GM20431 (cell line): Measurements from ENCODE around the gene HCFC1.
"Not testable (repeated sequence)": the region's sequence is repeated elsewhere in the genome, so short reads cannot be mapped to it uniquely, and the experiment has no call there.

Experiments
- in situ Hi-C: fragments of 300-500 bp; cut with MseI, MboI; formaldehyde crosslinking; loops from one replicate; pipeline ENCODE4 v1.15.0; 2020; ENCODE audit warnings: low sequenced_read_pairs; ENCODE audit not compliant: unreplicated experiment

HCFC1 gene

GRCh38 chrX:153980394-153980793 lies 8.8 kb upstream of the HCFC1 start:
- in situ Hi-C loops = not testable (repeated sequence)

- in situ Hi-C loops = no loop called here
These were observed 3.2 kb upstream of the HCFC1 start for GRCh38 chrX:153974726-153975286.

GRCh38 chrX:153974003-153974725 lies 2.5 kb upstream of the HCFC1 start:
- in situ Hi-C loops = no loop called here

DNA sequence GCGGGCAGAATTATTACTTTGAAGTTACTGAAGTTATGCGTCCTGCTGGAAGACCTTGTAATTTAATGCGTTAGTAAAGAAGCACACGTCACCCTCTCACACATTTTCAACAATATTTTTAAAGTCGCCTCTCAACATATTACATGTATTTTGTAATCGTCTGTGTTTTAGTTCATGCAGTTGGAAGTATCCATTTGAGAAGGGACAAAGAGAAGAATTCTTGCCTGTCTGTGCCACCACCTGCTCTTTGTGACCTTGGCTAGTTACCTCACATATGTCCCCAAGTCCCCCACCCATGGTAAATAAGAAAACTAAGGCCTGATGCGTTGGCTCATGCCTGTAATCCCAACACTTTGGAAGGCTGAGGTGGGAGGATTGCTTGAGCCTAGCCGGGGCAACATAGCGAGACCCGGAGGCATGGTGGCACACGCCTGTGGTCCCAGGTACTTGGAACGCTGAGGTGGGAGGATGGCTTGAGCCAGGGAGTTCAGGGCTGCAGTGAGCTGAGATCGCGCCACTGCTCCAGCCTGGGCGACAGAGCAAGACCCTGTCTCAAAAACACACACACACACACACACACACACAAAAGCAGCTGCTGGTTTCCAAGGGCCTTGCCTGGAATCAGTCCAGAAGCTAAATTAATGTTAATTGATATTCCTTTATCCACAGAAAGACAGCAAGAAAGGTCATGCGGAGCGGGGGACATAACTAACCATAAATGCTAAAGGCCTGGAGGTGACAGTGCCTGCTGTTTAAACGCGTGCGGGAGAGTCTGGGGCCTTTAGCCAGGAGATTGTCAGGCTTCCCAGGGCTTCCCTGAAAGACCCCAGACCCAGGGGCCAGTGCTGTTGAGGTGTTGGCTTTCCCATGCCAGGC lies 1.7 kb upstream of the HCFC1 start:
- in situ Hi-C loops = no loop called here

DNA sequence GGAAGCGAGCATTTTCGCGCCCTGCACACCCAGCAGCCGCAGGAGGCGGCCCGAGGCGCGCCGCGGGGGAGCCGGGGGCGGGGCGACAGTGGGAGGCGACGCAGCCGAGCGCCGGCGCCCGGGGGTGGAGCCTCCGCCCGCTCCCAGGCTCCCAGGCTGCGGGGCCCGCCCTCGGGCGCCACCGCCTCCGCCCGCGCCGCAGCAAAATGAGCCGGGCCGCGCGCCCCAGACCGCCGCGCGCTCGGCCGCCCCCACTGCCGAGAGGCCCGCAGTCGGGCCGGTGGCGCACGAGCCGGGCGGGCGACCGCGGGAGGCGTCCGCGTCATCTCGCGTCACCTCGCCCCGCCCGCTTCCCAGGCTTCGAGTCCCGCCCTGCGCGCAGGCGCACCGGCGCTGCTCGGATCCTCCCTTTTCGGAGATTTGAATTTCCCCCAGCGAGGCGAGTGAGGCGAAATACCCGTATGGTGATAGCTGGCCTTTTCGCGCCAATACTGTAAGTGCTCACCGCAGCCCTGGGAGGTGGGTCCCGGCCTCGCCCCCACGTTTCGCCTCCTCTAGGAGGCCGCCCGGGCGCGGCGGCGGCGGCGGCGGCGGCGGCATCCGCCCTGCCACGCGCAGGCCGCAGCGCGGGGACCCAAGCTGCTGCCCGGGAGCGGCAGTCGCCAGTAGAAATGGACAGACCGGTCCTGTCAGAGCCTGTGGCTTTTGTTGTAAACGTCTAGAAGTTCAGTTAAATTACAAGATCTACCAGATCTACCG lies 929 bp upstream of the HCFC1 start, which contains the start of gene TMEM187:
Gene TMEM187, plus strand, starts transcription at position 387 of the 759 bp plus-strand sequence. CDS start 9,309 bp downstream, outside the sequence.
- in situ Hi-C loops = no loop called here

DNA sequence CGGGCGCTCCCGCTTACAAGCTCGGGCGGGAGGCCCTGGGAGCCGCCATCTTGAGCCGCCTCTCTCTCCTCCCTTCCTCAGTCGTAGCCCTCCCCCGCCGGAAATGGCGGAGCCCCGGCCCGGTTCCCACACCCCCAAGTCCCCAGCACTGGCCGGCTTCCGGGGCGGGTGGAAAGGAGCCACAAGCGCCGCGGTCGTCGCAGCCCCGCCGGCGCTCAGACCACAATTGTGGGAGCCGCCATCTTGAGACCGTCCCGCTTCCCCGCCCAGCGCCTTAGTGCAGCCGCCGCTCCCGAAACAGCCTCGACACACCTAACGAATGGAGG lies 531 bp downstream of the HCFC1 start:
- in situ Hi-C loops = no loop called here

DNA sequence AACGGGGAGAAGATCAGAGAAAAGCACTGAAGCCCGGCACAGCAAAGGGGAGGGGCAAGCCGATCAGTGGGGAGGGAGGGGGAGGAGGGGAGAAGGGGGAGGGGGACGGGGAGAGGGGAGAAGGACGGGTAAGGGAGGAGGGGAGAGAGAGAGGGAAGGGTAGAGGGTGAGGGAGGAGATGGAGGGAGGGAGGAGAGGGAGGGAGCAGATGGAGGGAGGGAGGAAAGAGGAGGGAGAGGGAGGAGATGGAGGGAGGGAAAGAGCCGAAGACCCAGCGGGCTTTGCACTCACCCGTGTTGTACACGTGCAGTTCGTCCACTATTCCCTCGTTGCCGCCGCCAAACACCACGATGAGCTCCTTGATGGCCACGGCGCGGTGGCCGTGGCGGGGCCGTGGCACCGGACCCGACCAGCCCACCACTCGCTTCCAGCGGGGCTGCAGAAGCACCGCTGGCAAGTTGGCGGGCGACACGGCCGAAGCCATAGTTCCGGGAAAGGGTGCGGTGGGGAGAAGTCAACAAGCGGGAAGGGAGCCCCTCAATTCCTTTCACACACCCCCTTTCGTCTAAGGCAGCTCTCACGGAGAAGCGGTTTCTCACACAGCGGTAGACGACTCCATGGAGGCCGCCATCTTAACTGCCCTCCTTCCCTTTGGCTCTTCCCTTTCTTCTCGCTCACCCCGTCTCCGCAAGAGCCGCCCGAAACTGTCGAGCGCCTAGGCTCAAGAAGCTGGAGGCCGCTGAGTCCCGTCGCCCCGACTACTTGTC lies 1.1 kb downstream of the HCFC1 start:
- in situ Hi-C loops = no loop called here

GRCh38 chrX:153969904-153970356 lies 1.7 kb downstream of the HCFC1 start:
- in situ Hi-C loops = no loop called here

DNA sequence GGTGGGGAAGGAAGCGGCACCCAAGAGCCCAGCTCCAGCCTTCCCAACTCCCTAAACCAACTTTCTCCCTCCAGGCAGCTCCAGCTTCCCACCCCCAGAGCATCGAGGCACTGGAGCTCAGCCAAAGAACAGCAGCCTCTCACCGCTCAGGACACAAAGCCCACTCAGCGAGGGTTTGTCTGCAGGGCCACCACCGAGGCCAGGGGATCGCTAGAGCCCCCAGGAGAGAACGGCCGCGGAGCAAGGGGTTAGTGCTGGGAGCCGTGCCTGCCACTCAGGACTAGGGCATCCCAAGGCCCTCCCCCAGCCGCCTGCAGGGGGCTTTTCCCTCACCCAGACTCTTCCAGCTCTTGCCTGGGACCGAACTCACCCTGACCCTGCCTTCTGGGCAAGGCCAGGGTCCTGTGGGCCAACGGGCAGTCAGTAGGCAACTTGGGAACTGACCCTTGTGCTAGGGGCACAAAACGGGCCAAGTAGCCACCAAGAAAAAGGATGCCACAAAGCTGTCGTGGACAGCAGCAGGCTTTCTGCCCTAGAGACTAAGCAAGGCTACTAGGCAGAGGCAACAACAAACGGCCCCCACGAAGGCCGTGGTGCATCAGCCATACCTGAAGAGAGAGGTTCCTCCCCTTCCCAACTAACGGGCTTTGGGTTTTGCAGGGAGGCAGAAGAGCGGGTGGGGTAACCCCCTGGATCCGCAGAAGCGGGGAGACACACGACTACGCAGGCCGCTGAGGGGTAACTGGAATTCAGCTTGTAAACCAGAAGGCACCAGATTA lies 2.3 kb downstream of the HCFC1 start:
- in situ Hi-C loops = no loop called here

DNA sequence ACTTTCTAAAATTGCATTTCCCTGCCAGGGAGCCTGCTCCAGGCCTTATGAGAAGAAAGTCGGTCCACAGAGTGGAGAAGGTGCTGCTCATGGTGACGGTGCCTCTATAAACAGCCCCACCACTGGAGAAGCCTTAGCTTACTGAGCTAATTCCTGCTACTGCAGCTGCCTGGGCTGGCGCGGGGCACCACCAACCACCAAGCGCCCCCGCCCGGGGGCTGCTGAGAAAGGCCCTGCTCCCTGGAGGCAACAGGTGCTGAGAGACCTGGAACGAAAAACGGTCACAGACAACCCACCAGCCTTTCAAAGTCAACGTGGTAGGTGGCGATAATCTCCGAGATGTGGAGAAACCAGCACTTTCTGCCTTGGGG lies 2.9 kb downstream of the HCFC1 start:
- in situ Hi-C loops = no loop called here

DNA sequence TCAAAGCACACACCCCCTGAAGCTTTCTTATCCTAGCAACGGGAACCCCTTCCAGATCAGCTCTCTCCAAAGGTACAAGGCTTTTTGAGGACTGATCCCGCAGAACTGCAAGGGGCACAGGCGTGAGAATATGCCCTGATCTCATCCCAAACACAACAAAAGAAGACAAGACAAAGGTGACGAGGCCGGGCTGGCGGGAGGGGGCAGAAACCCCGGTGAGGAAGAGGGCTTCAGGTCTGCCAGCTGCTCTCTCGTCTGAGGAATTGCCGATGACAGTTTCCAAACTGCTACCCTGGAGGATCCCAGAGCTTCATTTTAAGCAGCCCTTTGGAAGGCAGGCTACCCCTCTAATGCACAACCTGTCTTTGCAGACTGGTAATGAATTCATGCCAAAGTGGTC lies 3.4 kb downstream of the HCFC1 start:
- in situ Hi-C loops = no loop called here

DNA sequence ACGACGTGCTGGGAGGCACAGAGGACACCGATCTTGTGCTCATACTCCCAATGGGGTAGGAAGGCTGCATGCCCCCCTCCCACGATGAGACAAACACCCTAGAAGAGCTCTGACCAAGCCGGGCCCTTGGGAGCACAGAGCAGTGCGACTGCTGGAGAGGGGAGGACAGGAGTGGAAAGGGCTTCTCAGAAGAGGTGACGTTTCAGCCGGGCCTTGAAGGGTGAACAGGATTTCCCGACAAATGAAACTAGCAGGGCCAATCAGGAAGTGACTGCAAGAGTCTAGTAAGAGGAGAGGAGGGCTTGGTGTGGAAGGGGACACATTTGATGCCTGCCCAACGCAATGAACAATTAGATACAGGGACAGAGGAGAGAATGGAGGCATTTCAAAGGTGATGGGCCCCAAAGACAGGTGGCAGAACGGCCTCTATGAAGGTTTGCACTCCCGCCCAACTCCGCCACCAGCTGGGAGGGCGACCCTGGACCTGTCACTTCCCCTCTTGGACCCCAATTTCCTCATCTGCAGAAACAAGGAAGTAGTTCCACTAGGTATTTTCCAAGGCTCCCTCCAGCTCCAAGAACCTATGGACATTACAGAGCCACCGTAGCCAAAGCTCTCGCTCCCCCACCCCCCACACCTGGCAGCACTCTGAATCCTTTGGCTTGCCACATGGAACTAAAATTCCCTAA lies 3.9 kb downstream of the HCFC1 start:
- in situ Hi-C loops = no loop called here

DNA sequence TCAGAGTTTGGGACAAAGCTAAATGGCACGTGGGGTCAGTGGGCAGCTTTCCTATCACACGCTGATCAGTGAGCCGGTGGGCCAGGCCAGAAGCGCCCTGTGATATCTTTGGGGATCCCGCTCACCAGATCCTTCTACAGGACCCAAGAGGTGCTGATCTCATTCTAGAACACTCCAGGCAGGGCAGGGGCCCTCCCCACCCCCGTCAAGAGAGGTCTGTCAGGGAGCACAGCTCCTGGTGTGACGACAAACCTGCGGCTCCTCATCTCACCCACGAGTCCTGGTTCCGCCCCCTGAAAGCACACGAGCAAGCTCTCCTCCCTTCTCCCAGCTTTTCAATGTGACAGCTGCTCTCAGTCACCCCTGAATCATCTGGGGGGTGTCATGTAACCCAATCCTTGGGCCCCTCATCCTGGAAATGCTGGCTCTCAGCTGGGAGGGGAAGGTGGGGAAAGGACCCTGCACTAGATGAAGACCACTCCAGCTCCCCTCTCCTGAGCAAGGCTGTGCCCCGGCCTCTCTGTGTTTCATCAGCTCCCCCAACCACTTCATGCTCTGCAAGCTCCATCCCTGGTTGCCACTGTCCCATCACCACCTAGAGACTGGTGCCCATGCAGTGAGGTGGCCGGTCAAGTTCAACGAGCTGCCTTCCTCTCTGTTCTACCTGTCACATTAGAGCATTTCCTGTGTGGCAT lies 4.6 kb downstream of the HCFC1 start:
- in situ Hi-C loops = no loop called here

GRCh38 chrX:153966283-153966688 lies 5.3 kb downstream of the HCFC1 start:
- in situ Hi-C loops = no loop called here

- in situ Hi-C loops = no loop called here
These were observed 6.2 kb downstream of the HCFC1 start for GRCh38 chrX:153965406-153965805.

DNA sequence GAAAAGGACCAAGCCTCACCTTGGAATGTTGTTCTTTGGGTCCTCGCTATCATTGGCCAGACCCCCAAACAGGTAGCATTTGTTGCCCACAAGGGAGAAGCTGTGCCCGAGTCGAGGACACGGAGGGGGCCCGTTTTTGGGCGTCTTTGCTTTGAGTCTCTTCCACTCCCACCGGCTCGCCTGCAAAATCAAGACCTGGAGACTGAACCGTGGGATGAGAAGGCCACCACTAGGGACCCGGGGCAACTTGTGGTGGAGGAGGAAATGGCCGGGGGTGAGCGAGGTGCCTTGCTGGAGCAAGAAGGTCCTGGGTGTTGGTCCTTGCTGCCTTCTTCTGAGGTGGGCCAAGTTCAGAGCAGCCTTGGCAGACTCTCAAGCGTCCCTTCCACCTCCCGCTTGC lies 7.5 kb downstream of the HCFC1 start:
- in situ Hi-C loops = no loop called here

- in situ Hi-C loops = no loop called here
These were observed 8.1 kb downstream of the HCFC1 start for GRCh38 chrX:153963546-153963945.

DNA sequence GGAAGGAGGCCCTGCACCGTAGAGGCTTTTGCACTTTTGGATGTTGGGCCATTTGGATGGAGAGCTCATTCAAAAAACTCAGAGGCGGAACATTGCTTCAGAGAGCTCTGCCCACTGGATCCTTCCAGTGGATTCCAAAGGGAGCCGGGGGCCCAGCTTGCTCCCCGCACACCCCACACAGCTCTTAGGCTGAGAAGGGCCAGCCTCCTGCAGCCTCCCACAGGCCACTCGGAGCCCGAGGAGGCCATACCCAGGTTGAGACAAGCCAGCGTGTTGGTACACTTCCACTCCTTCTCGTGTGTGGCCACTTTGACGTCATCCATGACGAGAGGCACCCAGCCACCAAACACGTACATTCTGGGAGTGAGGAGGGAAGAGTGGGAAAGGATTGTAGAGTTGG lies 10.3 kb downstream of the HCFC1 start:
- in situ Hi-C loops = no loop called here
